ENCODE measurements around the gene OTUD5.

Gene OTUD5

DNA sequence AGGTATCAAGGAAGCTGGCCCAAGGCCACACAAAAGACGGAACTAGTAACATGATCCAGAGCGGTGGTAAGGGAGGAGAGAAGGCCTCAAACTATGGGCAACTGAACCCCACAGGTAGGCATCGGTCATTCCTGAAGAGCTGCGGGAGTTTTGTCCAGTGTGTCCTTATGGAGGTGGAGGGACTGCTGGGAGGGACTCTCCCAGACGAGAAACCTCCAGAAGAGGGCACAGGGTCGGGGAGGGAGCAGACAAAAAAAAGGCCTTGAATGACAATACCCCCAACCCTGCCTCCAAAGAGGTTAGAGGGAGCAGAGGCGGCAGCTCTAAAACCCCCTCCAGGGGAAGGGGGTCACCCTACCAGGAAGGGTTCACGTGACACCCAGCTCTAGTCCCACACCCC lies 53.2 kb downstream of the OTUD5 start:
- Mint-ChIP-seq H3K36me3 (ENCODE audit: low read depth) (peaks cover 17% of the 10 kb centered on the region), H3K27ac (no peak overlapping the region), H3K27me3 (ENCODE audit: low read depth) (no peaks in the 10 kb centered on the region), H3K9me3 (no peaks in the 10 kb centered on the region), H3K4me1 (ENCODE audit: low read depth) (no peaks in the 10 kb centered on the region), H3K4me3 (no peak overlapping the region)
- DNase-seq (ENCODE audit: low spot score), result no peak

- H3K4me1 Mint-ChIP-seq (ENCODE audit: low read depth), result no peaks in the 10 kb centered on the region
- H3K27me3 Mint-ChIP-seq (ENCODE audit: low read depth), result no peaks in the 10 kb centered on the region
- no peaks in the 10 kb centered on the region for H3K9me3 Mint-ChIP-seq
- H3K27ac Mint-ChIP-seq, result no peak overlapping the region
- DNase-seq (ENCODE audit: low spot score), result no peak
- no peak overlapping the region for H3K4me3 Mint-ChIP-seq
- H3K36me3 Mint-ChIP-seq (ENCODE audit: low read depth), result peaks cover 13% of the 10 kb centered on the region
Measured at GRCh38 chrX:48903290-48903689, 54.1 kb downstream of the OTUD5 start.

- no peaks in the 10 kb centered on the region for H3K9me3 Mint-ChIP-seq
- peaks cover 15% of the 10 kb centered on the region for H3K36me3 Mint-ChIP-seq (ENCODE audit: low read depth)
- H3K27me3 Mint-ChIP-seq (ENCODE audit: low read depth), result no peaks in the 10 kb centered on the region
- no peak for DNase-seq (ENCODE audit: low spot score)
- H3K4me1 Mint-ChIP-seq (ENCODE audit: low read depth), result no peaks in the 10 kb centered on the region
- no peak overlapping the region for H3K27ac Mint-ChIP-seq
- H3K4me3 Mint-ChIP-seq, result no peak overlapping the region
Measured at GRCh38 chrX:48902776-48903175, 54.6 kb downstream of the OTUD5 start.

DNA sequence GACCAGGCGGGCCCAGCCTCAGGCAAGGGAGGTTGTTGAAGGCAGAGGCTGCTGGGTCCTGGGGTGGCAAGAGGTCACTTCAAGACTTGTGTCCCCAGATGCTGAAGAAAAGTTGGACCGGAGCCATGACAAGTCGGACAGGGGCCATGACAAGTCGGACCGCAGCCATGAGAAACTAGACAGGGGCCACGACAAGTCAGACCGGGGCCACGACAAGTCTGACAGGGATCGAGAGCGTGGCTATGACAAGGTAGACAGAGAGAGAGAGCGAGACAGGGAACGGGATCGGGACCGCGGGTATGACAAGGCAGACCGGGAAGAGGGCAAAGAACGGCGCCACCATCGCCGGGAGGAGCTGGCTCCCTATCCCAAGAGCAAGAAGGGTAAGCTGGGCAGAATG lies 55.3 kb downstream of the OTUD5 start:
- H3K36me3 Mint-ChIP-seq (ENCODE audit: low read depth), result peaks cover 15% of the 10 kb centered on the region
- no peak for DNase-seq (ENCODE audit: low spot score)
- no peak overlapping the region for H3K4me3 Mint-ChIP-seq
- no peaks in the 10 kb centered on the region for H3K9me3 Mint-ChIP-seq
- H3K4me1 Mint-ChIP-seq (ENCODE audit: low read depth), result no peaks in the 10 kb centered on the region
- H3K27ac Mint-ChIP-seq, result no peak overlapping the region
- H3K27me3 Mint-ChIP-seq (ENCODE audit: low read depth), result no peaks in the 10 kb centered on the region

DNA sequence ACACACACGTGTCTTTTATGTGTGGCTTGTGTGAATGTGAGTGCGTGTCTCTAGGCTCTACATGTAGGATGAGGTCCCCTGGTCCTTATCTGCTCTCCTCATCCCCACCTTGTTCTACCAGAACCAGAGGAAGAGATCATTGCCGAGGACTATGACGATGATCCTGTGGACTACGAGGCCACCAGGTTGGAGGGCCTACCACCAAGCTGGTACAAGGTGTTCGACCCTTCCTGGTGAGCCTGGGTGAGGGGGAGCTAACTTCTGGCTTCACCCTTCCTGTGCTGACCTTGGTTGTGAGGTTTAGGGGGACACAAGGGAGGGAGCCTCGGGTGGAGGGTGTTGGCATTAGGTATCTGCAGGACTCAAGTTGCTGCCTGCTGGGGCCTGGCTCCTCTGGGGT lies 56.3 kb downstream of the OTUD5 start:
- DNase-seq (ENCODE audit: low spot score), result no peak
- Mint-ChIP-seq H3K36me3 (ENCODE audit: low read depth) (peaks cover 15% of the 10 kb centered on the region), H3K27me3 (ENCODE audit: low read depth) (no peaks in the 10 kb centered on the region), H3K4me1 (ENCODE audit: low read depth) (peaks cover 7% of the 10 kb centered on the region), H3K9me3 (no peaks in the 10 kb centered on the region), H3K4me3 (no peak overlapping the region), H3K27ac (no peak overlapping the region)

DNA sequence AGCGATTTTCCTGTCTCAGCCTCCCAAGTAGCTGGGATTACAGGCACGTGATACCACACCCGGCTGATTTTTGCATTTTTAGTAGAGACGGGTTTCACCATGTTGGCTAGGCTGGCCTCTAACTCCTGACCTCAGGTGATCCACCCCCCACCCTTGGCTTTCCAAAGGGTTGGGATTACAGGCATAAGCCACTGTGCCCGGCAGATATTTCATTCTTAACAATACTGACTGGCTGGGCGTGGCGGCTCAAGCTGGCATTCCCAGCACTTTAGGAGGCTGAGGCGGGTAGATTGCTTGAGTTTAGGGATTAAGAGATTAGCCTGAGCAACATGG lies 58.4 kb downstream of the OTUD5 start:
- Mint-ChIP-seq H3K36me3 (ENCODE audit: low read depth) (peaks cover 15% of the 10 kb centered on the region), H3K4me3 (no peak overlapping the region), H3K4me1 (ENCODE audit: low read depth) (peaks cover 10% of the 10 kb centered on the region), H3K27ac (no peak overlapping the region), H3K9me3 (no peaks in the 10 kb centered on the region), H3K27me3 (ENCODE audit: low read depth) (no peaks in the 10 kb centered on the region)
- no peak for DNase-seq (ENCODE audit: low spot score)

DNA sequence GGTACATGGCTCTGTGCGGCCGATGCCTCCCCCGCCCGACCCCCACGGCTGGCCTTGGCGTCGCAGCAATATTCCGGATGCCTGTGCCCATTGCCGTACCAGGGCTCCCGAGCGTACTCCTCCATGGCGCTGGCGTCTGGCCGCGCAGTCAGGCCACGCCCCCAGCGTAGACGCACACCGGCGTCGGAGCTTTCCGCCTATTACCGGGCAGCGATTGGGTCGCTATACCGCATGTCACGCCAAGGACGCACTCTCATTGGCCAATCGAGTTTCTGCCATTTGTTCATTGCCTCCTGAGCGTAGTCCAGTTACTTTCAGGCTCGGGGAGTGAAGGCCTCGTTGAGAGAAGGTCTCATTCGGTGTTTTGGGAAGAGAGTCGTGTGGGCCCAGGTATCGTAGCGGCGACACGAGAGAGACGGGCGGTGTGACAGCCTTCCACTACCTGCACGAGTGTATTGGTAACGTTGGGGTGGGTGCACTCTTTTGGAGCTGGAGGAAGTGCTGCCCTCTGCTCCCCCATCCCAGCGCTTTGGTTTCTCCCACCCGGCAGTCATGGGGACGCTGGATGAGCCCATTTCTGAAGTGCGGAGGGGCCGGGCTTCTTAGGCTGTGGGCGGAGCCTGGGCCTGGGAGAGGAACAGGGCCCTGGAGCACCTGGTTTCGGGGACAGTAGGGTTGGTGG lies 59.6 kb downstream of the OTUD5 start, which contains the start of the genes PQBP1 and TIMM17B:
Gene PQBP1 (plus strand): TSS at position 306 of the 682 bp plus-strand sequence. CDS start 580 bp downstream, outside the sequence.
Gene TIMM17B (minus strand): TSS at position 144 of the 682 bp plus-strand sequence. CDS start 19 bp downstream, at position 125.
- Mint-ChIP-seq H3K9me3 (no peaks in the 10 kb centered on the region), H3K4me1 (ENCODE audit: low read depth) (peaks cover 10% of the 10 kb centered on the region), H3K4me3 (peak within 1 kb of the TSS; percentile 88), H3K27ac (peak within 1 kb of the TSS; percentile 98), H3K36me3 (ENCODE audit: low read depth) (peaks cover 17% of the 10 kb centered on the region), H3K27me3 (ENCODE audit: low read depth) (no peaks in the 10 kb centered on the region)
- DNase-seq (ENCODE audit: low spot score), result peak; percentile 88

- peaks cover 10% of the 10 kb centered on the region for H3K4me1 Mint-ChIP-seq (ENCODE audit: low read depth)
- no peaks in the 10 kb centered on the region for H3K9me3 Mint-ChIP-seq
- H3K36me3 Mint-ChIP-seq (ENCODE audit: low read depth), result peaks cover 15% of the 10 kb centered on the region
- peak overlapping the region; percentile 98 for H3K27ac Mint-ChIP-seq
- no peaks in the 10 kb centered on the region for H3K27me3 Mint-ChIP-seq (ENCODE audit: low read depth)
- H3K4me3 Mint-ChIP-seq, result peak overlapping the region; percentile 88
- DNase-seq (ENCODE audit: low spot score), result peak; percentile 45
Measured at GRCh38 chrX:48897157-48897624, 60.2 kb downstream of the OTUD5 start.

- peaks cover 11% of the 10 kb centered on the region for H3K36me3 Mint-ChIP-seq (ENCODE audit: low read depth)
- peak overlapping the region; percentile 88 for H3K4me3 Mint-ChIP-seq
- DNase-seq (ENCODE audit: low spot score), result no peak
- peak overlapping the region; percentile 98 for H3K27ac Mint-ChIP-seq
- no peaks in the 10 kb centered on the region for H3K27me3 Mint-ChIP-seq (ENCODE audit: low read depth)
- H3K4me1 Mint-ChIP-seq (ENCODE audit: low read depth), result peaks cover 14% of the 10 kb centered on the region
- H3K9me3 Mint-ChIP-seq, result no peaks in the 10 kb centered on the region
Measured at GRCh38 chrX:48896611-48897011, 60.8 kb downstream of the OTUD5 start.

- Mint-ChIP-seq H3K27ac (no peak overlapping the region), H3K4me3 (no peak overlapping the region), H3K36me3 (ENCODE audit: low read depth) (peaks cover 8% of the 10 kb centered on the region), H3K4me1 (ENCODE audit: low read depth) (peaks cover 21% of the 10 kb centered on the region), H3K27me3 (ENCODE audit: low read depth) (peaks cover 3% of the 10 kb centered on the region), H3K9me3 (no peaks in the 10 kb centered on the region)
- no peak for DNase-seq (ENCODE audit: low spot score)
Measured at GRCh38 chrX:48894891-48895290, 62.5 kb downstream of the OTUD5 start.

DNA sequence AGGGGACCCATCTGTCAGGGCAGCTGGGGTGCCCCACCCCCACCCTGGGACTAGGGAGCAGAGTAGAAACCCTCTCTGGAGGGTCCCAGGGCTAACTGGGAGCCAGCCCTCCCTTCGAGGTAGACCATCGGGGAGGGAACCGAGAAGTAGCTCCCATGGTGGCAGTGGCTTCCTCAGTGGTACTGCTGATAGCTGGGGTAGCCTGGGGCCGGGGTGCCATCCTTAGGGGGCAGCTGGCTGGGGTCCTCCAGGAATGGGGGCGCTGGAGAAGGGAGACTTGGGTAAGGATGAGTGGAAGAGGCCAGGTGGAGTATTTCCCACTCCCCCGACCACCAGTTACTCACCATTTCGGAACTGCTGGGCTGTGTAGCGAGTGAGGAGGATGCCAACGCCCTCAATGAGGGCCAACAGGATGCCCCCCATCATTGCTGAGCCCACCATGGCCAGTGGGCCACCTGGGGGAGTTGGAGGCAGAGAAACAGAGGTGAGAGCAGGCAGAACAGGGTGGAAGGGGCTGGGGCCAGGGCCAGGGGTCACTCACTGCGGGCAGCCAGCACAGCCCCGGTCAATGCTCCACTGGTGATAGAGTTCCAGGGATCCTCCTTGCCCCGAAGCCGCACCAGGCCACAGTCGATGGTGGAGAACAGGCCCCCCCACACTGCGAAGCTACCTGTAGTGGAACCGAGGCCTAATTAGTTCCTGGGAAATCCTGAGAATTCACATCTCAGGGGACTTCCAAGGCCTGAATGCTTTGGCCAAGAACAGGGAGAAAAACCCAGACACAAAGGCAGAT lies 63.7 kb downstream of the OTUD5 start:
- H3K4me1 Mint-ChIP-seq (ENCODE audit: low read depth), result peaks cover 21% of the 10 kb centered on the region
- no peak overlapping the region for H3K4me3 Mint-ChIP-seq
- H3K27me3 Mint-ChIP-seq (ENCODE audit: low read depth), result peaks cover 3% of the 10 kb centered on the region
- H3K36me3 Mint-ChIP-seq (ENCODE audit: low read depth), result peaks cover 8% of the 10 kb centered on the region
- H3K9me3 Mint-ChIP-seq, result no peaks in the 10 kb centered on the region
- DNase-seq (ENCODE audit: low spot score), result no peak
- no peak overlapping the region for H3K27ac Mint-ChIP-seq

DNA sequence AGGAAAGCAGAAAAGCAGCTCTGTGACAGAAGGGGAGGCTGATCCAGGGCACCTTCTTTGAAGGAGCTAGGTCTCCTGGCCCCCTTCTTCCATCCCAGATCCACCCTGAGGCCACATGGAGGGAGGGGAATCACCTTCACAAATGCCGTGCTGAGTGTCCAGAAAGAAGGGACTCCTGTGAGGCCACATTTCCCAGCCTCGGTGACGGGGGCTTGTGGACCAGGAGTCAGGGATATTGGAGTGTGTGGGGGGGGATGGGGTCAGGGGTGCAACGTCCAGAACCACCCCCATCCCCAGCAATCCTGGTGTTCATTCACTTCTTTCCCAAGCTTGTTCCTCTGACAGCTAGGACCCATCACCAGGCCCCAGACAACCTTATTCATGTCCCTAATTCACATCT lies 64.5 kb downstream of the OTUD5 start:
- H3K27me3 Mint-ChIP-seq (ENCODE audit: low read depth), result peaks cover 3% of the 10 kb centered on the region
- H3K9me3 Mint-ChIP-seq, result no peaks in the 10 kb centered on the region
- H3K27ac Mint-ChIP-seq, result peak overlapping the region; percentile 8
- DNase-seq (ENCODE audit: low spot score), result no peak
- peaks cover 6% of the 10 kb centered on the region for H3K36me3 Mint-ChIP-seq (ENCODE audit: low read depth)
- H3K4me3 Mint-ChIP-seq, result no peak overlapping the region
- peaks cover 21% of the 10 kb centered on the region for H3K4me1 Mint-ChIP-seq (ENCODE audit: low read depth)

- H3K4me3 Mint-ChIP-seq, result peak overlapping the region; percentile 71
- H3K36me3 Mint-ChIP-seq (ENCODE audit: low read depth), result peaks cover 6% of the 10 kb centered on the region
Measured at GRCh38 chrX:48891402-48892288, 65.8 kb downstream of the OTUD5 start.

More at GRCh38 chrX:48891402-48892288, 65.8 kb downstream of the OTUD5 start:
- peak overlapping the region; percentile 67 for H3K27ac Mint-ChIP-seq
- DNase-seq (ENCODE audit: low spot score), result peak; percentile 77
- peaks cover 18% of the 10 kb centered on the region for H3K4me1 Mint-ChIP-seq (ENCODE audit: low read depth)
- H3K9me3 Mint-ChIP-seq, result no peaks in the 10 kb centered on the region
- H3K27me3 Mint-ChIP-seq (ENCODE audit: low read depth), result peaks cover 3% of the 10 kb centered on the region

Measured in T-helper 2 cell treated with Interferon-gamma antibody and Interleukin-4, amounts not matched to agents 5 μg/mL and 100 μg/mL, for 36 hours (primary cell).